Testis (tissue), 3 donors: ENCODE data around the gene MKKS. TPM values are rescaled to one million over a fixed set of nuclear protein-coding genes. Genes with fewer than 3 reads are reported as not detected.

Experiments
- DNase-seq: peaks from one replicate; pipeline ENCODE4 v3.0.0-alpha.2; 2019
- H3K27ac ChIP-seq, 2 donors: fragments of 200-600 bp; sonication (generic); one replicate each; pipeline ENCODE4 v1.5.1; 2019
- H3K27me3 ChIP-seq: fragments of 200-600 bp; sonication (generic); one replicate; pipeline ENCODE4 v1.5.1; 2019
- H3K36me3 ChIP-seq: fragments of 200-600 bp; sonication (generic); one replicate; pipeline ENCODE4 v1.5.1; 2017; ENCODE audit warnings: low read depth; ENCODE audit errors: missing control alignments
- H3K4me1 ChIP-seq: fragments of 200-600 bp; sonication (generic); one replicate; pipeline ENCODE4 v1.5.1; 2019
- H3K4me3 ChIP-seq, 2 donors: fragments of 200-600 bp; sonication (generic); one replicate each; pipeline ENCODE4 v1.5.1; 2017 to 2019
- H3K9me3 ChIP-seq: fragments of 200-600 bp; sonication (generic); one replicate; pipeline ENCODE4 v1.5.1; 2017
- POLR2A ChIP-seq: fragments of 450-650 bp; IDR thresholded peaks from one replicate; pipeline ENCODE4 v1.6.1; 2017; ENCODE audit warnings: antibody characterized with exemption, mild to moderate bottlenecking, moderate library complexity
- WGBS, 2 donors: methylation state at CpG; one replicate each; pipeline ENCODE4 v1.1.5; 2018; 5-methylcytosine and 5-hydroxymethylcytosine counted together
- intact Hi-C: fragments of 100-400 bp; cut with DNase I; formaldehyde crosslinking; loops from one replicate; pipeline ENCODE4 v1.15.1; 2023; ENCODE audit warnings: low total_unique reads
- polyA plus RNA-seq: library from polyadenylated mRNA; stranded (reverse); fragments of 350-450 nt; fragmentation: Illumina TruSeq; extraction: RNeasy Lipid Tissue Mini Kit (QIAGEN cat#74804); gene quantifications from one replicate; pipeline ENCODE4 v1.2.3, GENCODE V29; 2014; ENCODE audit warnings: low read depth, low replicate concordance; ENCODE audit not compliant: insufficient read depth
- total RNA-seq, 2 donors: library from RNA; depleted of rRNA; stranded (reverse); fragments of >200 nt; gene quantifications; one replicate each; pipeline ENCODE4 v1.2.3, GENCODE V29; 2016
- TF ChIP-seq, protein P1 (sequence below), 3 experiments: fragments of 450-650 bp in 2 of 3; fragments of 200-600 bp in 1 of 3; sonication (generic) in 1 of 3; IDR thresholded peaks; one replicate each; pipeline ENCODE4 v1.5.1; 2016 to 2019; ENCODE audit warnings: antibody characterized with exemption in 3 of 3, mild to moderate bottlenecking in 2 of 3, moderate library complexity in 1 of 3

MKKS gene
- total and polyA plus RNA-seq, 3 donors from 2014 or later: 15.7 to 37.1 (median 16.0) TPM

DNA sequence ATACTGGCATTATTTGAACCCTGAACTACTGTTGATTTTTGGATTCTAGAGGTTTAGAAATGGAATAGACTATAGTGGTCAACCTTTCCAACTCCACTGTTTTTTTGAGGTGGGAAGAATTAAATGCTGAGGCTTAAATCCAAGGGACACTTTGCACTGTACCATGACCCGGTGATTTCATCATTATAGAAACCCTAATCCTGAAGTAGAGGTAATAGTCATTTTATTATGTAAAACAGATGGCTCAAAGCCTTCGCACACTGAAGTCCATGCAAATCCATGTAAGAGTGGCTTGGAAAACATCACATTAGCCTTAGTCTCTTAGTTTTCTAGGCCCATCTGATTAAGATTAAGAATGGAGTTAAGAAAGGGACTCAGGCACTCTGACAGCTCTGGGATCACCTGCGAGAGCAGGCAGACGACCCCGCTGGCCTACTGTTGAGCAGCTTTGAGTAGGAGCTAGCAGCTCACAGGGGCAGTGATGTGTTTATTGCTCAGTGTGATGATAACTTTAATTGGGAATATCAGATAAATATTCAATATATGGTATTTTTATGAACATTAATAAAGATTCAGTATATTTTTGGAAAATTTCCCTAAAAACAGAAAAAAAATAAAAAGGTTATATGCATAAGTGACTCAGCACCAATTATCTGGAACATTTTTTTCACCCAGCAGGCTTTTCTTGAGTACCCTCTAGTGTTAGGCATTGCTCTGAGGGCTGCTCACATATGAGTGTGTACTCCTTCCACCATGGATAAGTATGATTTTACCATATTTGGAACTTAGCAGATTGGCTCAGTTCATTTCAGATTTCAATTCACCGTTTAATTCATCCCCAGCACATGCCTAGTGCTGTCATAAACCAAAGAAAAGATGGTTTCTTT lies 14.5 kb upstream of the MKKS start:
- H3K9me3 ChIP-seq: no peaks in the 10 kb centered on the region
- no peaks in the 10 kb centered on the region for H3K4me1 ChIP-seq
- no peak overlapping the region for H3K4me3 ChIP-seq
- WGBS, 2 donors: 89 to 90% methylated on average over 6 of the region's 6 CpGs
- no peak for TF ChIP-seq POLR2A
- TF ChIP-seq, protein P1, sequence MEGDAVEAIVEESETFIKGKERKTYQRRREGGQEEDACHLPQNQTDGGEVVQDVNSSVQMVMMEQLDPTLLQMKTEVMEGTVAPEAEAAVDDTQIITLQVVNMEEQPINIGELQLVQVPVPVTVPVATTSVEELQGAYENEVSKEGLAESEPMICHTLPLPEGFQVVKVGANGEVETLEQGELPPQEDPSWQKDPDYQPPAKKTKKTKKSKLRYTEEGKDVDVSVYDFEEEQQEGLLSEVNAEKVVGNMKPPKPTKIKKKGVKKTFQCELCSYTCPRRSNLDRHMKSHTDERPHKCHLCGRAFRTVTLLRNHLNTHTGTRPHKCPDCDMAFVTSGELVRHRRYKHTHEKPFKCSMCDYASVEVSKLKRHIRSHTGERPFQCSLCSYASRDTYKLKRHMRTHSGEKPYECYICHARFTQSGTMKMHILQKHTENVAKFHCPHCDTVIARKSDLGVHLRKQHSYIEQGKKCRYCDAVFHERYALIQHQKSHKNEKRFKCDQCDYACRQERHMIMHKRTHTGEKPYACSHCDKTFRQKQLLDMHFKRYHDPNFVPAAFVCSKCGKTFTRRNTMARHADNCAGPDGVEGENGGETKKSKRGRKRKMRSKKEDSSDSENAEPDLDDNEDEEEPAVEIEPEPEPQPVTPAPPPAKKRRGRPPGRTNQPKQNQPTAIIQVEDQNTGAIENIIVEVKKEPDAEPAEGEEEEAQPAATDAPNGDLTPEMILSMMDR (IDR thresholded peaks at IDR 0.05): no peak
- intact Hi-C loops: no loop called here
- H3K27ac ChIP-seq: no peak overlapping the region
- H3K27me3 ChIP-seq: no peaks in the 10 kb centered on the region
- DNase-seq: no peak
- no peaks in the 10 kb centered on the region for H3K36me3 ChIP-seq

DNA sequence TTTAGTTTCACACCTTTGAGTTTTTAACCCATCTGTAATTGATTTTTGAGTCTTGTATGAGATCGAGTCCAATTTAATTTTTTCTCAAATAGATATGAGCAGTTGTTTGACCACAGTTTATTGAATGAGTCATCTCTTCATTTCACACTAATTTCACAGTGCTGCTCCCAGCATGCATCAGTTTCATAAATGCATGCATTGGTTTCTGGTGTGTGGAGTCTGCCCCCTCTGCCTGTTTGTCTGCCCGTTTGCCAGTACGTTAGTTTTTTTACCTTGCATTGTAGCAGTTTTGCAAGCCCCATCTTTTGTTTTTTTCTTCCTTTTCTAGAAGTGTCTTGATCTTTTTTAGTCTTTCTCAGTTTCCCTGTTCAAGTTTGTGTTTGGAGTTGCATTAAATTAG lies 13.0 kb upstream of the MKKS start:
- TF ChIP-seq, protein P1 (IDR thresholded peaks at IDR 0.05): no peak
- no peak for TF ChIP-seq POLR2A
- Histone ChIP-seq H3K4me3 (no peak overlapping the region), H3K27me3 (no peaks in the 10 kb centered on the region), H3K4me1 (no peaks in the 10 kb centered on the region), H3K36me3 (no peaks in the 10 kb centered on the region), H3K27ac (no peak overlapping the region), H3K9me3 (no peaks in the 10 kb centered on the region)
- no peak for DNase-seq
- WGBS, 2 donors: 69 to 75% methylated on average over 3 of the region's 3 CpGs
- intact Hi-C loops: no loop called here

DNA sequence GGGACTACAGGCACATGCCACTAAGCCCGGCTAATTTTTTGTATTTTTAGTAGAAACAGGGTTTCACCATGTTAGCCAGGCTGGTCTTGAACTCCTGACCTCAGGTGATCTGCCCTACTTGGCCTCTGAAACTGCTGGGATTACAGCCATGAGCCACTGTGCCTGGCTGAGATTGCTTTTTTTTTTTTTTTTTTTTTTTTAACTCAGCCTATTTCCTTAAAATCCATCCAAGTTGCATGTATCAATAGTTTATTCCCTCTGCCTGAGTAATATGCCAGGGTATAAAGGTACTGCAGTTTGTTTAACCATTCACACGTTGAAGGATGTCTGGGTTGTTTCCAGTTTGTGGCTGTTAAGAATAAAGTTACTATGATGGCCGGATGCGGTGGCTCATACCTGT lies 11.7 kb upstream of the MKKS start:
- Histone ChIP-seq H3K27ac (no peak overlapping the region), H3K27me3 (no peaks in the 10 kb centered on the region), H3K4me3 (no peak overlapping the region), H3K9me3 (no peaks in the 10 kb centered on the region), H3K4me1 (no peaks in the 10 kb centered on the region), H3K36me3 (no peaks in the 10 kb centered on the region)
- intact Hi-C loops: no loop called here
- 85 to 95% methylated on average over 4 of the region's 4 CpGs for WGBS, 2 donors
- no peak for TF ChIP-seq POLR2A
- TF ChIP-seq, protein P1 (IDR thresholded peaks at IDR 0.05): no peak
- no peak for DNase-seq

DNA sequence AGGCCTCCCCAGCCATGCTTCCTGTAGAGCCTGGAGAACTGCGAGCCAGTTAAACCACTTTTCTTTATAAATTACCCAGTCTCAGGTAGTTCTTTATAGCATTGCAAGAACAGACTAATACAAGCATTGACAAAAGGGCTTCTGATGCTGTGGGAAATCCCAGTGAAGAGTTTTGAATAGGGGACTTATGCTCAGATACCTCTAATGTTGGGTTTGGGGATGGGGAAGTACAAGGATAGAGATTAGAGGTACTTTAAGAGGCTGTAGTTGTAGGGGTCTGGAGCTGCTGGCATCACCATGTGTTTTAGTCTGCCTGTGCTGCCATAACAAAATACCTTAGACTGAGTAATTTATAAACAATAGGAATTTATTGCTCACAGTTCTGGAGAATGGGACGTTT lies 9.9 kb upstream of the MKKS start:
- intact Hi-C loops: no loop called here
- H3K36me3 ChIP-seq: no peaks in the 10 kb centered on the region
- 85 to 90% methylated on average over 2 of the region's 2 CpGs for WGBS, 2 donors
- H3K4me3 ChIP-seq: no peak overlapping the region
- H3K27me3 ChIP-seq: no peaks in the 10 kb centered on the region
- no peak overlapping the region for H3K27ac ChIP-seq
- TF ChIP-seq POLR2A: no peak
- TF ChIP-seq, protein P1 (IDR thresholded peaks at IDR 0.05): no peak
- DNase-seq: no peak
- H3K4me1 ChIP-seq: no peaks in the 10 kb centered on the region
- no peaks in the 10 kb centered on the region for H3K9me3 ChIP-seq

DNA sequence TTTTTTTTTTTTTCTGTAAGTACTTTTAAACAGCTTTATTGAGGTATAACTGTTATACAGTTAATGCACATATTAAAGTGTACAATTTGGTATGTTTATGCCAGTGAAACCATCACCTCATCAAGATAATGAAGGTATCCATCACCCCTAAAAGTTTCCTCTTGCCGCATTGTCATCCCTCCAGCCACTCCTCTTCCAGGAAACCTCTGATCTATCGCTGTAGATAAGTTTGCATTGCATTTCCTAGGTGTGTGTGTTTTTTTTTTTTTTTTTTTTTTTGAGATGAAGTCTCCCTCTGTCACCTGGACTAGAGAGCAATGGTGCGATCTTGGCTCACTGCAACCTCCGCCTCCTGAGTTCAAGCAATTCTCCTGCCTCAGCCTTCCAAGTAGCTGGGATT lies 4.2 kb upstream of the MKKS start:
- intact Hi-C loops: no loop called here
- H3K4me1 ChIP-seq: peaks cover 1% of the 10 kb centered on the region
- H3K27me3 ChIP-seq: no peaks in the 10 kb centered on the region
- no peak for DNase-seq
- no peaks in the 10 kb centered on the region for H3K36me3 ChIP-seq
- H3K27ac ChIP-seq: no peak overlapping the region
- 71% methylated on average over 4 of the region's 4 CpGs for WGBS, 2 donors
- TF ChIP-seq, protein P1 (IDR thresholded peaks at IDR 0.05): no peak
- no peaks in the 10 kb centered on the region for H3K9me3 ChIP-seq
- H3K4me3 ChIP-seq: no peak overlapping the region
